BE2C (cell line): Measurements from ENCODE around the gene IMPA2.
A peak's percentile ranks its signal among the peaks of the same experiment; 100 is the strongest.
"Not testable (repeated sequence)": the region's sequence is repeated elsewhere in the genome, so short reads cannot be mapped to it uniquely, and the experiment has no call there.

Source experiments
- DNase-seq: peaks from one replicate; pipeline ENCODE4 v3.0.0-alpha.2; 2020
- H3K27me3 ChIP-seq: fragments of 250-450 bp; sonication (Bioruptor Pico); 2 replicates; pipeline ENCODE4 v1.5.1; 2020; ENCODE audit warnings: mild to moderate bottlenecking
- H3K36me3 ChIP-seq: fragments of 250-450 bp; sonication (Bioruptor Pico); 2 replicates; pipeline ENCODE4 v1.5.1; 2020; ENCODE audit warnings: mild to moderate bottlenecking
- H3K4me1 ChIP-seq: fragments of 250-450 bp; sonication (Bioruptor Pico); 2 replicates; pipeline ENCODE4 v1.5.1; 2020
- H3K4me3 ChIP-seq: 2 replicates; pipeline ENCODE4 v1.5.1; 2011; ENCODE audit warnings: low read depth, low read length
- H3K9me3 ChIP-seq: fragments of 250-450 bp; sonication (Bioruptor Pico); 2 replicates; pipeline ENCODE4 v1.5.1; 2020
- TF ChIP-seq, protein P1 (sequence below): IDR thresholded peaks from 2 replicates; pipeline ENCODE4 v1.5.1; 2012; ENCODE audit warnings: mild to moderate bottlenecking, low read depth, low read length

Gene IMPA2

DNA sequence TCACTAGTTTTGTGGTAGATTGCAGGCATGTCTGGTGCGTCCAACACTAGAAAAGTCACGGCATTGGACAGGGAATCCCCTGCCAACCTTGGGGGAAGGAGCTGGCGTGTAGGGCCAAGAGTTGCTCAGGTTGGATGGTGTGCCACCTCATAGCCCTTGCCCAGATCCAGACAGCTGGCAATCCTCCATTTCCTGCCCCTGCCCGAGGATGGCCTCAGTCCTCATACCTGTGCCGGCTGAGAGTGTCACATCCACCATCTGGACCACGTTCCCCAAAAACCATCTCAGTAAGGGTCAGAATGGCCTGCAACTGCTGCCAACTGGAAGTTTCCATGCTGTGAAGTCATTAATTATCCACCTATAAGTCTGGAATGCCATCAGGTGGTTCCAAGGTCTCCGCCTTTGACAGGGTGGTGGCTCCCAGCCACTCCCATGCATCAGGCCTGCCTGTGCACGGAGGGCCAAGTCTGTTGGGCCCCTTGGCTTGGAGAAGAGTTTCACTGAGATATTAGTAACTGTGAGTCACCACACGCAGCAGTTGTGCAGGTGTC, 55.0 kb downstream of the IMPA2 start:
- Histone ChIP-seq H3K9me3 (no peaks in the 10 kb centered on the region), H3K4me1 (no peaks in the 10 kb centered on the region), H3K27me3 (no peaks in the 10 kb centered on the region), H3K36me3 (no peaks in the 10 kb centered on the region), H3K4me3 (no peak overlapping the region)
- DNase-seq, result no peak
- TF ChIP-seq, protein P1, sequence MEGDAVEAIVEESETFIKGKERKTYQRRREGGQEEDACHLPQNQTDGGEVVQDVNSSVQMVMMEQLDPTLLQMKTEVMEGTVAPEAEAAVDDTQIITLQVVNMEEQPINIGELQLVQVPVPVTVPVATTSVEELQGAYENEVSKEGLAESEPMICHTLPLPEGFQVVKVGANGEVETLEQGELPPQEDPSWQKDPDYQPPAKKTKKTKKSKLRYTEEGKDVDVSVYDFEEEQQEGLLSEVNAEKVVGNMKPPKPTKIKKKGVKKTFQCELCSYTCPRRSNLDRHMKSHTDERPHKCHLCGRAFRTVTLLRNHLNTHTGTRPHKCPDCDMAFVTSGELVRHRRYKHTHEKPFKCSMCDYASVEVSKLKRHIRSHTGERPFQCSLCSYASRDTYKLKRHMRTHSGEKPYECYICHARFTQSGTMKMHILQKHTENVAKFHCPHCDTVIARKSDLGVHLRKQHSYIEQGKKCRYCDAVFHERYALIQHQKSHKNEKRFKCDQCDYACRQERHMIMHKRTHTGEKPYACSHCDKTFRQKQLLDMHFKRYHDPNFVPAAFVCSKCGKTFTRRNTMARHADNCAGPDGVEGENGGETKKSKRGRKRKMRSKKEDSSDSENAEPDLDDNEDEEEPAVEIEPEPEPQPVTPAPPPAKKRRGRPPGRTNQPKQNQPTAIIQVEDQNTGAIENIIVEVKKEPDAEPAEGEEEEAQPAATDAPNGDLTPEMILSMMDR, result no peak

DNA sequence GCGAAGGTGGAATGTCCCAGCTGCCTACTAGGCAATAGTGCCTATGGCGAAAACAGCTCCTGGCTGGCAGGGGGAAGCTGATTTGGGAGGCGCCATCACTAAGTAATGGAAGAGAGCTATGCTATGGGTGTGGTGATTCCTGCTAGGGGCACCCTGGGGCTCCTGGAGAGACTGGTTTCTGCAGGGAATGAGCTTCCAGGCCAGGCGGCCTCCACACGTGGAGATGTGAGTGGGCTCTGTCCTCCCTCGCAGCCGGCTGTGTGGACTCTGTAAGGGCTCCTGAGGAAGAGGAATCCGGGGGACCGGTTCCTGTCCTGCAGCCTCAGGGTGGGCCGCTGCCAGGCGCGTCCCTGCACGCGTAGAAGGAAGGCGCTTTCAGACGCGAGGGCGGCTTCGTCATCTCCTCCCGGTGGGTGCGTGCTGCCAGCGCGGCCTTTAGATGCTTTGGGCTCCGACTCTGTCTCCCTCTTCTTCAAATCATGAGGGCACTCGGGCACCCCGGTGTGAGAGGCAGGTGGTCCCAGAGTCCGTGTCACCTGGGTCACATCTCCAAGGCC, 56.9 kb downstream of the IMPA2 start:
- H3K4me3 ChIP-seq, result no peak overlapping the region; the same call in 1 of the 2 replicates

DNA sequence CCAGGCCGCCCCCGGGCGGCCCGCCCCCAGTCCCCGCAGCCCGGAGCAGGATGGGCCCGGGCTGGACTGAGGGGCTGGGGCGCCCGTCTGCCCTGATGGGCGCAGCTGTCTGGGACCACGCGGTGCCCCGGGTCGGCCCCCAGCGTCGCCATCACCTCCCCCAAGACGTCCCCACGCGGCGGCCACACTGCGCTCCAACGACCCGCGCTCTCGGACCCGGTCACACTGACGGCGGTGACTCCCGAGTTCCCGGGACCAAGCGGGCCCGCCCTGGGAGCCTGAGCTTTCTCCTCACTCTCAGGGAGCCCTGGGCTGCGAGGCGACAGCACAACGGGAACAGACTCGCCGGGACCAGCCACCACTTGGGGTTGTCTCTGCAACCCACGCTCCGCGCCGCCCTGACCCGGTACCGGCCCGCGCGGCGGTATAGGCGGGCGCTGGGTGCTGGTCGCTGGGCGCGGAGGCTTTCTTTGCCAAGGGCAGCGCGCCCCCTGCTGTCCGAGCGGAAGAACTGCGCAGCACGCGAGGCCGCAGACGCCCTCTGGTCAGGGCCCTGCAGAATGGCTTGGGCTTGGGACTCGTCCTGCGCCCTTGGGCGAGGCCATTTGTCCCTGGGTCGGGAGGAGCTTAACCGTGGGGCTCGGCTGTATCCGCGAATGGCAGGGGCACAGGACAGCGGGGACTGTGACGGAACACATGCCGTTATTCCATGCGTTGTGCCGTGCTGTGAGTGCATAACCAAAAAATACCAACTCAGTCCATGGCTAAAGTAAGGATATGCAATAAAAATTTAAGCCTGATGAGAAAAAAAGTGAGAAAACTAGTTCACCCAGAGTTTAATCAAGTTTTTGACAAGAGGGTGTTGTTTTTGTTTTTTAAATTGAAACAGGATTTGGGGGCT, 57.6 kb downstream of the IMPA2 start:
- Histone ChIP-seq H3K4me1 (no peaks in the 10 kb centered on the region), H3K36me3 (no peaks in the 10 kb centered on the region), H3K27me3 (no peaks in the 10 kb centered on the region), H3K4me3 (peak overlapping the region; percentile 41), H3K9me3 (no peaks in the 10 kb centered on the region)
- TF ChIP-seq, protein P1, result peak; percentile 64
- peak; percentile 55 for DNase-seq

More for the DNA sequence above, 56.9 kb downstream of the IMPA2 start:
- no peaks in the 10 kb centered on the region for H3K36me3 ChIP-seq
- H3K9me3 ChIP-seq, result no peaks in the 10 kb centered on the region
- no peaks in the 10 kb centered on the region for H3K4me1 ChIP-seq
- DNase-seq, result no peak
- H3K27me3 ChIP-seq, result no peaks in the 10 kb centered on the region
- TF ChIP-seq, protein P1, result no peak

DNA sequence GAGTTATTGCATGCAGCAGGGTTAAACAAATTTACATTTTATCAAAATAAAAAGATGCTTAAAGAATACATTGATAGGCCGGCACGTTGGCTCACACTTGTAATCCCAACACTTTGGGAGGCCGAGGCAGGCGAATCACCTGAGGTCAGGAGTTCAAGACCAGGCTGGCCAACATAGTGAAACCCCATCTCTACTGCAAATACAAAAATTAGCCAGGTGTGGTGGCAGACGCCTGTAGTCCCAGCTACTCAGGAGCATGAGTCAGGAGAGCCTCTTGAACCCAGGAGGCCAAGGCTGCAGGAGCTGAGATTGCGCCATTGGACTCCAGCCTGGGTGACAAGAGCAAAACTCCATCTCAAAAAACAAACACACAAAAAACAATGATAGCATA, 58.2 kb downstream of the IMPA2 start:
- H3K4me1 ChIP-seq, H3K27me3 ChIP-seq, H3K9me3 ChIP-seq, DNase-seq, H3K4me3 ChIP-seq, H3K36me3 ChIP-seq: not testable (repeated sequence)

DNA sequence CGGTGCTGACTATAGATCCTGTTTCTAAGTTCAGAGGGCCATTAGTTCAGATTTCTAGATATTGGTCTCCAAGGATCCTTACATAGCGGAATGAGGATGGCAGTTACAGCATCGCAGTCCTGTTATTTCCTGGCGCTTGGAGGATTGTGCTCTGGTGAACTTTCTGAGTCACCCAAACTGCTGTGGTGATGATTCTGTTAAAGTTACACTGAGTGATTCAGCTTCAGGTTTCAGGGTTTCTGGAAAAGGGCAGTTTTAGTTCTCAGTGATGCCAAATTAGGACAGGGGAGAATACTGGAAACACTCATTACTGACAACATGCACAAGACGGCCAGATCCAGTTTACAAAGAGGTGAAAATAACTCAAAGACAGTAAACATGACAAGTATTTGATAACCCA, 60.3 kb downstream of the IMPA2 start:
- H3K9me3 ChIP-seq, result no peaks in the 10 kb centered on the region
- no peaks in the 10 kb centered on the region for H3K4me1 ChIP-seq
- TF ChIP-seq, protein P1, result no peak
- H3K4me3 ChIP-seq, result no peak overlapping the region
- H3K27me3 ChIP-seq, result no peaks in the 10 kb centered on the region
- no peaks in the 10 kb centered on the region for H3K36me3 ChIP-seq
- no peak for DNase-seq

DNA sequence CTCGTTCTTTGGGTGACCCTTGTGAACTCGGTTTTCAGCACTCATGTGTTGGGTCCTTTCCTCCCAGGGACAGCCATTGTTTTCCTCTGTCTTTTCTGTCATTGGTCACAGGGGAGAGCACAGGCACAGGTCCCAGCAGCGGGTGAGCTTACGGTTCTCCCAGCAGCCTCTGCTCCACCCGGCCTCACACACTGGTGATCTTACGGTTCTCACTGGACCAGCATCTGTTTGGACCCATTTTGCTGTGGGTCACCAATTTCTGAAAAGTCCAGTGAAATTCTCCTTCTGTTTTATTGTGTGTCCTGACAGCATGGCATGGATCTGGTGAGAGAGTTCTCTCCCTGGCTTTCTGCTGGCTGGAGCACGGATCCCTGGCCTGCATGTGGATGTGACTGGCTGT, 62.5 kb downstream of the IMPA2 start:
- DNase-seq, result no peak
- Histone ChIP-seq H3K27me3 (no peaks in the 10 kb centered on the region), H3K4me1 (no peaks in the 10 kb centered on the region), H3K4me3 (no peak overlapping the region), H3K9me3 (no peaks in the 10 kb centered on the region), H3K36me3 (no peaks in the 10 kb centered on the region)
- TF ChIP-seq, protein P1, result no peak
